Inflammatory macrophage treated with lipopolysaccharide for 4 hours (primary cell): Measurements from ENCODE around the gene ZNF277.
A peak's percentile ranks its signal among the peaks of the same experiment; 100 is the strongest.

Source experiments
- DNase-seq: peaks from one replicate; pipeline ENCODE4 v3.0.0-alpha.2; 2020

The ZNF277 gene

GRCh38 chr7:112361154-112361553, 154.7 kb downstream of the ZNF277 start:
- no peak for DNase-seq

- no peak for DNase-seq
These were observed 155.7 kb downstream of the ZNF277 start for GRCh38 chr7:112362053-112362650.

GRCh38 chr7:112362731-112363131, 156.2 kb downstream of the ZNF277 start:
- DNase-seq: no peak

GRCh38 chr7:112364388-112364787, 157.9 kb downstream of the ZNF277 start:
- no peak for DNase-seq

- no peak for DNase-seq
These were observed 159.1 kb downstream of the ZNF277 start for GRCh38 chr7:112365551-112365950.

- DNase-seq: no peak
These were observed 160.4 kb downstream of the ZNF277 start for GRCh38 chr7:112366886-112367285.

- DNase-seq: no peak
These were observed 163.9 kb downstream of the ZNF277 start for GRCh38 chr7:112370436-112370835.

GRCh38 chr7:112371701-112372100, 165.2 kb downstream of the ZNF277 start:
- DNase-seq: no peak

GRCh38 chr7:112372101-112372500, 165.6 kb downstream of the ZNF277 start:
- DNase-seq: peak; percentile 64

GRCh38 chr7:112377593-112377992, 171.1 kb downstream of the ZNF277 start:
- DNase-seq: no peak

- no peak for DNase-seq
These were observed 175.0 kb downstream of the ZNF277 start for GRCh38 chr7:112381311-112382091.

GRCh38 chr7:112383671-112384417, 177.3 kb downstream of the ZNF277 start:
- peak; percentile 31 for DNase-seq

GRCh38 chr7:112385516-112385915, 179.0 kb downstream of the ZNF277 start:
- DNase-seq: no peak

- DNase-seq: no peak
These were observed 180.1 kb downstream of the ZNF277 start for GRCh38 chr7:112386619-112387018.

- no peak for DNase-seq
These were observed 183.7 kb downstream of the ZNF277 start for GRCh38 chr7:112390167-112390566.

- DNase-seq: peak; percentile 29
These were observed 184.8 kb downstream of the ZNF277 start for GRCh38 chr7:112391079-112391821.

GRCh38 chr7:112391841-112392286, 185.4 kb downstream of the ZNF277 start:
- DNase-seq: peak; percentile 26
